IPS DF 19.7 (cell line): ENCODE measurements around the gene TIMM8A.
A peak's percentile ranks its signal among the peaks of the same experiment; 100 is the strongest.

ENCODE experiments used
- DNase-seq: peaks from one replicate; pipeline ENCODE4 v3.0.0-alpha.2; 2013; ENCODE audit warnings: low read depth, low spot score

Gene TIMM8A

DNA sequence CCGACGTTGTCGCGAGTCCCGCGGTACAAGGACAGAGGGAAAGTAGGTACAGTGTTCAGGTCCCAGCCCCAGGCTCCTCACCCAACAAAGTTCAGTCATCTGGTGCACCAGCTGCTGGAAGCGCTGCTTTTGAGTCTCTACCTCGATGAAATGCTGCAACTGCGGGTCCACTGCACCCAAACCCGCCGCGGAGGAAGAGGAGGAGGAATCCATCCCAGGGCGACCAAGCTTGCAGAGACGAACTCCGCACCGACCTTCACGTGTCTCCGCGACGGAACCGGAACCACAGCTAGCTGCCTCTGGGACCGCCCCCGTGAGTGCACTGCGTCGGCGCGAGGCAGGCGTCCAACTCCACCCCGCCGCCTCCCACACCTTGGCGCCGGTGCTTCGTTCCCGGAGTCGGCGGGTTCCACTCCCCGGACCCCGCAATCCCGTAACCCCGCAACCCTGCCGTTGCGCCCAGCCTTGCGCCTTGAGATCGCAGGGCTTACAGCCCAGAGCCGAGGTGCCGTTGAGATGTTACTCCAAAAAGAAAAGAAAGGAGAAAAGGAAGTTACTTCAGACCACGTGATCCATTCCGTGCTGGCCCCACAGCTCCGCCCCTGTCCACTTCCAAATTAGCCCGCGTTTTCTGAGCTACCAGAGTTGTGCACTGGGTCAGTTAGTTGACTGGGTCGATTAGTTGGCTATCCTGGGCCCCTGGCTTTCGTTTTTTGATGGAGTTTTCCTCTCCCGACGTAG is at the start of gene TIMM8A:
TIMM8A (minus strand) TSS at position 291 of the 741 bp plus-strand sequence; CDS start at position 213, 78 bp downstream.
- no peak for DNase-seq

DNA sequence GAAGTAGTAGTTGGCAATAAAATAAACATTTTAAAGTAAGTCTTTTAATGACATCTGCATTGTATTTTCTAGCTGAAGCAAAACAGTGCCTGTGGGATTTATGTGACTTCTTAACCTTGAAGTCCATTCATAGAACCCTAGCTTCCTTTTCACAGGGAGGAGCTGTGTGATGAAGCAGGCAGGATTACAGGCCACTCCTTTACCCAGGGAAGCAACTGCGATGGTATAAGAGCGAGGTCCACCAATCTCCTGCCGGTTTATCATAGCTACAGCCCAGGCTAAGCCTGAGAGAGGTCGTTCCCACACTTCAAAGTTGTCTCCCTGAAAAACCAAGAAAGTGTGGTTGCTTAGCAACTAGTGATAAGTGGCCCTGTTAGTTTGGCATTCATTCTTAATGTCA is 49.2 kb upstream of the TIMM8A start:
- DNase-seq: no peak

DNA sequence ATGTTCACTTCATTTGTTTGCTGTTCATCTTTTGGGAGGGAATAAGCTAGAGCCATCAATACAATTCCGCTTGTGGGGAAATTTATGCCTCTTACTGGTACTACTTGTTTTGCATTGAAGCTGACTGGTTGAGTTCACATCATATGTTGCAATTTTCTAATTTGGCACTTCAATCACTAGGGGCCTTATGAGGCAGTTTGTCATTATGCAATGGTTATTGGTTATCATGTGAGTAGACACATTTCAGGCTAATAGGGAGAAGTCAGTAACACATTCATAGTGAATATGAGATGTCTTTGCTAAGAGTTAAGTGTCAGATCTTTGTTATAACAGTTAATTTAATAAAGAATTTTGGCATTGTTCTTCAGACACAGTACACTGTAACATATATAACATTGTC is 47.2 kb upstream of the TIMM8A start:
- DNase-seq: no peak

DNA sequence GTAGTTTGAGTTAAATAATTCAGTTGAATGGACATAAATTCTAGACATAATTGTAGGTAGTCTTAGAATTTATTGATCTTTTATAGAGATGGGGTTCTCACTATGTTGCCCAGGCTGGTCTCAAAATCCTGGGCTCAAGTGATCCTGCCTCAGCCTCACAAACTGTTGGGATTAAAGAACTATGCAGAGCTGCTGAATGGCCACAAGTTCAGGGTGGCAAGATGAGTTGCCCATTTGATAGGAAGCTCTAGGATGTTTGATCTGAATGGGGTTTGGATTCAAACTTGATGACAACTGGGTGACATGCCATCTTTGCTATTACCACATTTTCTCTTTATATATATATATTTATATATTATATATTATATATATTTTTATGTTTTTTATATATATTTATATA is 45.8 kb upstream of the TIMM8A start:
- DNase-seq: no peak

GRCh38 chrX:101393530-101394305 is 45.2 kb upstream of the TIMM8A start:
- no peak for DNase-seq

DNA sequence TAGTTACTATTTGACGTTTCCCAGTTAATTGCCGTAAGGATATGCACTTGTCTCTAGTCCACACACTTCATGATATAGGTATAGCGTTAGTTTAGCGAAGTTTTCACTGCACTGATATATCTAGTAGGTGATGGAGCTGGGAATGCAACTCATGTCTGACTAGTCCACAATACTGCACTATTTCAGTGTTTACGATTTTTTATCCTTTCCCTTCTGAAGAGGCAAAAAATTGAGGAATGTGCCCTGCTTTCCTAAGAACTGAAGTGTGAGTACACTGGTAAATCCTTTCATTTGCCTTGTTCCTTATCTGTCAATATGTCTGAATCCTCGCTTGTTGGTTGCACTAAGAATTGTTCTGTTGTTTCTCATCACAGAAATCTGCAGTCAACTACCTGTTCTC is 43.3 kb upstream of the TIMM8A start:
- DNase-seq: no peak

- peak; percentile 59 for DNase-seq
Observed at GRCh38 chrX:101390664-101391525, 42.4 kb upstream of the TIMM8A start, which contains the start of gene RPL36A. RPL36A (plus strand) TSS chrX:101391011; CDS start chrX:101391044, 33 bp downstream.

- no peak for DNase-seq
Observed at GRCh38 chrX:101388604-101389003, 40.1 kb upstream of the TIMM8A start.

DNA sequence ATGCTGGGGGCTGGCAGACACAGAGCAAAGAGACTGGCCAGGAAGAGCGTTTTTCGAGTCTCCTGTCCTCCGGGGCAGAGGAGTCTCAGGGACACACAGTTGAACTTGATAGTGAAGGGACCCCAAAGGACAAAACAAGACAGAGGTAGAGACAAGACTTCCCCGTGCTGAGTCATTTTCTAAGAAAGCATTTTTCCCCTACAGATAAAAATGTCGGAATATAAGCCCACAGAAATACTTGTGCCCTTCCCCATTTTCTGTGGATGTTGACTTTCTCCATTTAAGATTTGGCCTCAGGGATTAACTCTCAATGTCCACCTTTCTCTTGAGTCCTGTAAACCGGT is 38.0 kb upstream of the TIMM8A start:
- no peak for DNase-seq

DNA sequence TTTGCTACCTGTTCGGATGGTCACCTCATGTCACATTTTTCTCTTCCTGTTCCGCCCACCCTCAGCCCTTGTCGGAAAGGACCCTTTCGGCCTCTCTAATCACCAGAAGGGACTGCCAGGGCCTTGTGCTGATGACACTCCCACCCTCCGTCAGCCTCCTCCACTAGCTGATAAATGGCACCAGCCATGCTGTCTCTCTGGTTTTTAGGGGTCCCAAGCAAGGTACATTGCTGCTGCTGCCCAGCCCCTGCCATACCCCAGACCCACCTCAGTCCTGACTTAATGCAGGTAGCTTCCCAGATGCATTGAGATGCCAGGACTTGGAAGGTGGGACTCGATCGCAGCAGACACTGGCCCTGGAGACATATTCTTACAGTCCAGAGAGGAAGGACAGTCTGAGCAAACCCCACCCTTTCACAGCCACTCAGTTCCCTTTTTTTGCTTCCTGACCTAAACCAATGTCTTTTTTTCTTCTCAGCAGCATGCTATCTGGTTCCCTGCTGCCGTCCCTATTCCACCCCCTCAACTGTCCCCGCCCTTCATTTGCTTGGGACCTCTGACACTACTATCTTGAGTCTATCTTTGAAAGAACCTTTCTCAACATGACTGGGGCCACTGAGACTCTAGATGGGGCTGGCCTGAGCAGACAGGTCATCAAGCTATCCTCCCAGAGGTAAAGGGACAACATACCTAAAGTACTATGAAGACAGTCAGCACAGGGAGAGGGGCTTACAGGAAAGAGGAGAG is 37.4 kb upstream of the TIMM8A start, which contains the start of gene BTK:
BTK (minus strand) TSS at position 397 of the 747 bp plus-strand sequence. CDS start 10,907 bp downstream, outside the sequence.
- DNase-seq: no peak

DNA sequence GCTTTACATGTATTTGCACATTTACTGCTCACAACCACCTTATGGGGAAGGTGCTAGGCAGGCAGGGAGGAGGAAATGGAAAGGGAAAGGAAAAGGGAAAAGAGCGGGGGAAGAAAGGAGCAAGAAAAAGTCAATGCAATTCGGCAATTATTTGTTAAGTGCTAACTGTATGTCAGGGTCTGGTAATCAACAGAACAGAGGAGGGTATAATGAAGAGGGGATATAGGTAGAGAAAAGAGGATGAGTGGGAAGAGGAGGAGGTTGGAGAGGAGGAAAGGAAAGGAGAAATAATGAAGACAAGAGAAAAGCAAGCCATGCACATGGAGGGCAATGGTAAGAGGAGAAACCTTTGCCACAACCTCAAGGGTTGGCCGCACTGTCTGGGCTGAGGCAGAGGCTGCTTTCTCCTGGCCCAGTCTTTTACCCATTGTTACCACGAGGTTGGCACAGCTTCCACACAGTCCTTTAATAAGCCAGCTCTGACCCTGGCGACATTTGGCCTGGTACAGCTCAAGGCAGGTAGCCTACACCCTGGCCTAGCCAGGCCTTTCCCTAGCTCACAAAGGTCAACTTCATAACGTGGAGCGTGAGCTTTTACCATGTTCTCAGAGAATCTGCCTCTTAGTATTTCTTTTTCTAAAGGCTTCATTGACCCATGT is 36.6 kb upstream of the TIMM8A start:
- no peak for DNase-seq

GRCh38 chrX:101383679-101384205 is 35.2 kb upstream of the TIMM8A start:
- DNase-seq: no peak

DNA sequence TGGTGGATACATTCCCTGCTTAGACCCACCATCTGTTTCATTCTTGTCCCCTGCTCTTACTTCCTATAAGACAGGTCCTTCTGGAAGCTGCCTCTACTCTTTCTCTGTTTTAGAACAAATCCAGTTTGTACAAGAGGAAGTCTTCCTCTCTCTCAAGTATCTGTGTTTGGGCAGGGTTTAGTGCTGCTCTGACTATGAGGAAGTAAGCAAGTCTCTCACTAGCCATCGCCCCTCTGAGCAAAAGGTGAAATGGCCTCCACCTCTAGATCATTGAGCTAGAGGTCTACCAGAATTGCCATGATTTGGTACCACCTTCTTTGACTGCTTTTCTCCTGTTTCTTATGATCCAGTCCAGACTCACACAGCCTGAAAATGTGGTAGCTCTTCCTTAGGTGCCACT is 29.0 kb upstream of the TIMM8A start:
- DNase-seq: no peak

GRCh38 chrX:101370888-101371504 is 22.5 kb upstream of the TIMM8A start:
- no peak for DNase-seq

DNA sequence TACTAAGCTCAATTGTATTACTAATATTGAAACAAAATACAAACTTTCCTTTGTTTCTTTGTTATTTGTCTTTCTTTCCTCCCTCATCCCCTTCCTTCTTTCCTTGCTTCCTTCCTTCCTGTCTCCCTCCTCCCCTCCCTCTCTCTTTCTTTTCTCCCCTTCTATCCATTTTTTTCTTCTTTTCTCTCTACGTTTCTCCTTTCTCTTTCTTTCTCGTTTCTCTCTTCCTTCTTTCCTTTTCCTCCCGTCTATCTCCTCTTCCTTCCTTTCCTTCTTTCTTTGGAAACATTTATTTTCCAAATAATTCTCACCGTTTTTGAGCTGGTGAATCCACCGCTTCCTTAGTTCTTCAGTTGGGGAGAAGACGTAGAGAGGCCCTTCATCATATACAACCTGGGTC is 21.1 kb upstream of the TIMM8A start:
- no peak for DNase-seq

- no peak for DNase-seq
Observed at GRCh38 chrX:101368800-101369199, 20.3 kb upstream of the TIMM8A start.

GRCh38 chrX:101365301-101365795 is 16.8 kb upstream of the TIMM8A start:
- DNase-seq: no peak

DNA sequence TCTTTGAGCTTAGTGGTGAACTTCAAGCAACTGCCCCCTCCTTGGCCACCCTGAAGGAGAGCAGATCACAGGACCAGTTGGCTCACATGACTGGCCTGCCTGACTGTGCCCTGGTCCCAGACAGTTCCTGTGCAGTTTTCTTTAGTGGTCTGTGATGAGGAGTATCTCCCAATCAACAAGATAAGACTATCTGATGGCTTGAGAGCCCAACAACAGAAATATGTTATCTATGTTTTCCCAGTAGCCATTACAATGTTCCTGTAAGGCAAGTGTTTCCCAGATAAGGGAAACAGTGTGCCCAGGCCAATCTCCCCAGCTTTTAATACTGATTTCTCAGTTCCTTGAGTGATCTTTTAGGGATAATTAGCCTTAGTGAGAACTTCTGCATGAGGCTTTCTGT is 14.2 kb upstream of the TIMM8A start:
- DNase-seq: no peak

GRCh38 chrX:101362116-101362515 is 13.6 kb upstream of the TIMM8A start:
- DNase-seq: no peak

- DNase-seq: no peak
Observed at GRCh38 chrX:101360390-101360789, 11.8 kb upstream of the TIMM8A start.
